Endothelial cell of umbilical vein (primary cell): Measurements from ENCODE around the gene CAND1. TPM values are rescaled to one million over a fixed set of nuclear protein-coding genes. Genes with fewer than 3 reads are reported as not detected.

Source experiments
- BruUV-seq: library from RNA; stranded (reverse); fragments of 400-500 nt; replicated peaks from 2 replicates; lab custom pipeline; 2021; lab: Mats Ljungman, UMichigan
- CTCF ChIA-PET: fragments of 300-600, 350-600 bp; sonication (Branson Sonifier 250); formaldehyde crosslinking; loops from one replicate; lab custom pipeline; 2021; ENCODE audit warnings: antibody characterized with exemption, inconsistent platforms; lab: Charles Lee
- POLR2A ChIA-PET: fragments of 300-600, 350-600 bp; sonication (Branson Sonifier 250); formaldehyde crosslinking; loops from one replicate; lab custom pipeline; 2021; ENCODE audit warnings: antibody characterized with exemption, inconsistent platforms; lab: Charles Lee
- DNase-seq: peaks from one replicate; pipeline ENCODE4 v3.0.0-alpha.2; 2011; ENCODE audit warnings: low read depth, low spot score
- FAIRE-seq: peaks from 2 replicates; lab custom pipeline; 2011; peaks lifted over from hg19 to GRCh38; lab: Jason Lieb, UNC
- H2AFZ ChIP-seq: 2 replicates; pipeline ENCODE4 v1.6.0; 2012; ENCODE audit warnings: low read depth, low read length, control low read depth, inconsistent platforms
- H3K27ac ChIP-seq: 2 replicates; pipeline ENCODE4 v1.5.1; 2011; ENCODE audit warnings: low read depth, mild to moderate bottlenecking, control low read depth, low read length, moderate library complexity; ENCODE audit not compliant: insufficient read depth
- H3K27me3 ChIP-seq, 2 experiments: 2 replicates each; pipeline versions ENCODE4 v1.6.0 to v1.6.1; 2011; ENCODE audit warnings: low read length in 2 of 2, mixed read lengths in 1 of 2; ENCODE audit not compliant: control insufficient read depth in 2 of 2, insufficient read depth in 2 of 2
- H3K36me3 ChIP-seq, 2 experiments: 2 replicates in 1 of 2; 3 replicates in 1 of 2; pipeline ENCODE4 v1.5.1; 2011; ENCODE audit warnings: low read length in 2 of 2, mild to moderate bottlenecking in 1 of 2, moderate library complexity in 1 of 2; ENCODE audit not compliant: control insufficient read depth in 2 of 2, insufficient read depth in 2 of 2; ENCODE audit errors: extremely low read depth in 1 of 2
- H3K4me1 ChIP-seq: 3 replicates; pipeline ENCODE4 v1.5.1; 2011; ENCODE audit warnings: mild to moderate bottlenecking, low read length; ENCODE audit not compliant: control insufficient read depth, insufficient read depth; ENCODE audit errors: extremely low read depth
- H3K4me2 ChIP-seq: 2 replicates; pipeline ENCODE4 v1.6.1; 2011; ENCODE audit warnings: low read length, control low read depth, mixed read lengths; ENCODE audit not compliant: insufficient read depth
- H3K4me3 ChIP-seq, 3 experiments: fragments of 200-600 bp in 1 of 3; sonication (generic), shearing (Covaris generic) in 1 of 3; replicated peaks in 1 of 3; 2 replicates each; pipeline ENCODE4 v1.5.1; 2011 to 2016; ENCODE audit warnings: control low read depth in 3 of 3, low read length in 3 of 3, mild to moderate bottlenecking in 2 of 3, inconsistent platforms in 1 of 3, low read depth in 1 of 3, moderate library complexity in 1 of 3; ENCODE audit not compliant: insufficient read depth in 1 of 3
- H3K79me2 ChIP-seq: 2 replicates; pipeline ENCODE4 v1.6.0; 2012; ENCODE audit warnings: low read length, inconsistent platforms; ENCODE audit not compliant: control insufficient read depth, insufficient read depth
- H3K9ac ChIP-seq: replicated peaks from 2 replicates; pipeline ENCODE3; 2011; ENCODE audit warnings: low read length, control low read depth; ENCODE audit not compliant: insufficient read depth; ENCODE audit errors: extremely low read depth
- H3K9me1 ChIP-seq: replicated peaks from 3 replicates; pipeline ENCODE4 v1.6.0; 2011; ENCODE audit warnings: mild to moderate bottlenecking, low read length; ENCODE audit not compliant: control insufficient read depth, insufficient read depth; ENCODE audit errors: extremely low read depth
- H3K9me3 ChIP-seq: replicated peaks from 2 replicates; pipeline ENCODE4 v1.5.1; 2012; ENCODE audit warnings: low read length, inconsistent platforms; ENCODE audit not compliant: control insufficient read depth, insufficient read depth
- H4K20me1 ChIP-seq: replicated peaks from 2 replicates; pipeline ENCODE3; 2011; ENCODE audit warnings: mild to moderate bottlenecking, low read length; ENCODE audit not compliant: control insufficient read depth, insufficient read depth; ENCODE audit errors: extremely low read depth
- EZH2 ChIP-seq: IDR thresholded peaks from 2 replicates; pipeline ENCODE4 v1.6.1; 2012; ENCODE audit warnings: borderline replicate concordance, low read depth, mild to moderate bottlenecking, moderate library complexity, low read length, inconsistent platforms; ENCODE audit not compliant: severe bottlenecking
- GATA2 ChIP-seq: IDR thresholded peaks from 2 replicates; pipeline ENCODE4 v1.7.0; 2011; ENCODE audit warnings: low read depth, mild to moderate bottlenecking, moderate library complexity, mixed read lengths, low read length; ENCODE audit not compliant: insufficient read length, insufficient read depth
- JUN ChIP-seq: IDR thresholded peaks from 2 replicates; pipeline ENCODE4 v1.6.1; 2011; ENCODE audit warnings: borderline replicate concordance, low read depth; ENCODE audit not compliant: insufficient read length, insufficient read depth
- MYC ChIP-seq: IDR thresholded peaks from one replicate; pipeline ENCODE4 v1.6.1; 2011; ENCODE audit warnings: mild to moderate bottlenecking, low read depth, low read length
- POLR2A ChIP-seq: IDR thresholded peaks from 2 replicates; pipeline ENCODE4 v1.6.1; 2012; ENCODE audit warnings: low read depth, mild to moderate bottlenecking, control low read depth, low read length
- POLR2AphosphoS5 ChIP-seq: IDR thresholded peaks from 2 replicates; pipeline ENCODE4 v1.6.1; 2012; ENCODE audit warnings: low read depth, mild to moderate bottlenecking, control low read depth, low read length, moderate library complexity; ENCODE audit not compliant: insufficient read depth
- dilution Hi-C: fragments of 300-500 bp; cut with MboI; formaldehyde crosslinking; loops from one replicate; pipeline ENCODE4 v1.15.0; 2019; ENCODE audit warnings: low sequenced_read_pairs; ENCODE audit not compliant: extremely low pct_ligation_motif_present
- intact Hi-C: fragments of 100-400 bp; cut with micrococcal nuclease; formaldehyde crosslinking; loops from one replicate; pipeline ENCODE4 v1.10.0; 2022
- polyA plus RNA-seq, 4 experiments: library from polyadenylated mRNA; depleted of rRNA in 3 of 4; stranded (reverse) in 3 of 4; unstranded in 1 of 4; fragments of >200 nt; gene quantifications; 2 replicates each; pipeline versions ENCODE4 v1.2.1 to v1.2.3, GENCODE V29; 2011 to 2012; ENCODE audit warnings: missing spikeins in 1 of 4
- total RNA-seq: library from RNA; stranded (reverse); gene quantifications from 2 replicates; pipeline ENCODE4 v1.2.3, GENCODE V29; 2021
- TF ChIP-seq, protein P1 (sequence below), 2 donors: IDR thresholded peaks; 1 replicate in 1 of 2; 2 replicates in 1 of 2; pipeline ENCODE4 v1.5.1; 2011; ENCODE audit warnings: low read length in 2 of 2, mild to moderate bottlenecking in 2 of 2, moderate library complexity in 2 of 2, control low read depth in 1 of 2, inconsistent platforms in 1 of 2, low read depth in 1 of 2; ENCODE audit not compliant: insufficient read depth in 1 of 2; ENCODE audit errors: extremely low read depth in 1 of 2

CAND1 gene
- total and polyA plus RNA-seq, 2 donors (not counting 3 experiments of a cell fraction or from before 2014, with no cell fraction given) = 28.3 to 128 TPM

DNA sequence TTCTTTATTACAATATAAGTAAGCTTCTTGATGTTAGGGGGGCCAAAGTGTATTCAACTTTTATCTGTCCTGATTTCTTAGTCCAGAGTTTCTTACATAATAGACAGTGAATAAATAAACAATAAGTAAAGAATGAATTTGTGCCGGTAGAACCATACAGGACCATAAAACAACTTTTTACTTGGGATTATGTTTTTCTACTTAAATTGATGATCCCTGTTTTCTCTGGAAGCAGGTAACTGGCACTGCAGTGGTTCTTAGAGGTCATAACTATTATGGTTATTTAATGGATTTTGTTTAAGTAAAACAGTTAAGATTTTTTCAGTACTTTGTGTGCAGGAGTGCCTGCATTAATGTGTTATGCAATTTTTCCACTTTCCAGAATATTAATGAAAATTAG is 10.5 kb downstream of the CAND1 start:
- ChIA-PET POLR2A (no interaction called here), CTCF (interaction anchor here (1.0 to 2.1 kb wide), 2 partner anchors 11 to 28 kb away, joined by 3 to 10 read pairs; partner anchors contain the start of gene CAND1)
- H3K4me3 ChIP-seq = no peak overlapping the region
- H3K79me2 ChIP-seq = peaks cover 81% of the 10 kb centered on the region
- H3K4me2 ChIP-seq = no peak overlapping the region
- H3K9ac ChIP-seq = no peak overlapping the region
- peaks cover 16% of the 10 kb centered on the region for H4K20me1 ChIP-seq
- H3K9me1 ChIP-seq = no peaks in the 10 kb centered on the region
- H3K4me1 ChIP-seq = no peaks in the 10 kb centered on the region
- no peaks in the 10 kb centered on the region for H3K9me3 ChIP-seq
- H3K36me3 ChIP-seq = peaks cover 3 to 4% of the 10 kb centered on the region in 2 experiments
- no peak overlapping the region for H2AFZ ChIP-seq
- no peaks in the 10 kb centered on the region for H3K27me3 ChIP-seq
- BruUV-seq = no TSS peak
- H3K27ac ChIP-seq = no peak overlapping the region
- no peak for TF ChIP-seq GATA2
- no peak for TF ChIP-seq POLR2AphosphoS5
- no peak for TF ChIP-seq EZH2
- no peak for DNase-seq
- no peak for FAIRE-seq
- intact Hi-C loops (no loop called here), dilution Hi-C loops (no loop called here)

DNA sequence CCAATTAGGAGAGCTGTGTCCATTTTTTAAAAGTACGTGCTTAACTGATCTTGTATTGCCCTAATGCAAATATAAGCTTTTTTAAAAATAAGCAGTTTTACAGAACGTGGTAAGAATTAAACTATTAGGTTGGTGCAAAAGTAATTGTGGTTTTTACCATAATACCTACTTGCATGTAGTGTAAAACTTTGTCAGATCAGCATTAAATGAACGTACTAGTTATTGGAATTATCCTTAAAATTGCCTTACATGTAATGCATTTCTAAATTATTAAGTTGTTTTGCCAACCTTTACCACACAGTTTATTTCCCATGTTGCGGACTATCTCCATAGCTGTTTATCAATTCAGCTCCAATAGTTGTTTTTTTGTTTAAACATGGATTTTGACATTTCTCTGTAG is 10.9 kb downstream of the CAND1 start:
- H3K4me2 ChIP-seq = no peak overlapping the region
- H3K36me3 ChIP-seq = peaks cover 3 to 5% of the 10 kb centered on the region in 2 experiments
- peaks cover 79% of the 10 kb centered on the region for H3K79me2 ChIP-seq
- TF ChIP-seq JUN (no peak), POLR2A (no peak), MYC (no peak), GATA2 (no peak)
- TF ChIP-seq, protein P1, sequence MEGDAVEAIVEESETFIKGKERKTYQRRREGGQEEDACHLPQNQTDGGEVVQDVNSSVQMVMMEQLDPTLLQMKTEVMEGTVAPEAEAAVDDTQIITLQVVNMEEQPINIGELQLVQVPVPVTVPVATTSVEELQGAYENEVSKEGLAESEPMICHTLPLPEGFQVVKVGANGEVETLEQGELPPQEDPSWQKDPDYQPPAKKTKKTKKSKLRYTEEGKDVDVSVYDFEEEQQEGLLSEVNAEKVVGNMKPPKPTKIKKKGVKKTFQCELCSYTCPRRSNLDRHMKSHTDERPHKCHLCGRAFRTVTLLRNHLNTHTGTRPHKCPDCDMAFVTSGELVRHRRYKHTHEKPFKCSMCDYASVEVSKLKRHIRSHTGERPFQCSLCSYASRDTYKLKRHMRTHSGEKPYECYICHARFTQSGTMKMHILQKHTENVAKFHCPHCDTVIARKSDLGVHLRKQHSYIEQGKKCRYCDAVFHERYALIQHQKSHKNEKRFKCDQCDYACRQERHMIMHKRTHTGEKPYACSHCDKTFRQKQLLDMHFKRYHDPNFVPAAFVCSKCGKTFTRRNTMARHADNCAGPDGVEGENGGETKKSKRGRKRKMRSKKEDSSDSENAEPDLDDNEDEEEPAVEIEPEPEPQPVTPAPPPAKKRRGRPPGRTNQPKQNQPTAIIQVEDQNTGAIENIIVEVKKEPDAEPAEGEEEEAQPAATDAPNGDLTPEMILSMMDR (IDR thresholded peaks at IDR 0.05; ENCODE audit: extremely low read depth in 1 of 2, insufficient read depth in 1 of 2, low read depth in 1 of 2, low read length in 2 of 2) = no peak
- no peak overlapping the region for H3K9ac ChIP-seq
- DNase-seq = no peak
- ChIA-PET POLR2A (no interaction called here), CTCF (interaction anchor here (1.0 to 2.1 kb wide), 2 partner anchors 11 to 28 kb away, joined by 3 to 10 read pairs; partner anchors contain the start of gene CAND1)
- BruUV-seq = no TSS peak
- no peak overlapping the region for H3K4me3 ChIP-seq
- H2AFZ ChIP-seq = no peak overlapping the region
- no peaks in the 10 kb centered on the region for H3K9me1 ChIP-seq
- intact Hi-C loops (no loop called here), dilution Hi-C loops (no loop called here)
- H3K9me3 ChIP-seq = no peaks in the 10 kb centered on the region
- H3K27me3 ChIP-seq = no peaks in the 10 kb centered on the region
- no peaks in the 10 kb centered on the region for H3K4me1 ChIP-seq
- H3K27ac ChIP-seq = no peak overlapping the region
- peaks cover 16% of the 10 kb centered on the region for H4K20me1 ChIP-seq
- no peak for FAIRE-seq
